PC-3 (cell line): ENCODE measurements around the gene EIF4E.

ENCODE experiments used
- EZH2 ChIP-seq: fragments of 300-600 bp; sonication (generic); IDR thresholded peaks from one replicate; pipeline ENCODE4 v1.6.1; 2017; ENCODE audit warnings: antibody characterized with exemption, mild to moderate bottlenecking, low read length; ENCODE audit not compliant: unreplicated experiment
- TF ChIP-seq, protein P1 (sequence below): fragments of 300-600 bp; sonication (generic); conservative IDR thresholded peaks from 2 replicates; pipeline ENCODE4 v1.5.1; 2017; ENCODE audit warnings: antibody characterized with exemption, low read depth, mild to moderate bottlenecking, low read length

DNA sequence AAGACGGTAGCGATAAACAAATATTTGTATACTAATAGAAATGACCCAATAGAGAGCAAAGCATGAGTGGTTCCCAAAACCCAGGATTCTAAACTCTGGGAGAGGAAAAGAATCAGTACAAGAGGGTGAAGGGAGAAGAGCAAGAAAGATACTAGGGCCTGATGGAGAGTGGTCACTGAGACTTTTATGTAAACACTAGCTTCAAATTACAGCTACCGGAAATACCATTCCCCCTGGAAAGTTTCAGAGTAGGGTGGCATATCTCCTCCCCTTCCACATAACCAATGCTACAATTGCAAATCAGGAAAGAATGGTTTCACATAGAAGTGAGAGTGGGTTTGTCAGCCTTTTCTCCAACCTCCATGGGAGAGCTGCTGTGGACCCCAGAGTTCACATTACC lies 77.1 kb downstream of the EIF4E start:
- no peak for TF ChIP-seq EZH2
- TF ChIP-seq, protein P1, sequence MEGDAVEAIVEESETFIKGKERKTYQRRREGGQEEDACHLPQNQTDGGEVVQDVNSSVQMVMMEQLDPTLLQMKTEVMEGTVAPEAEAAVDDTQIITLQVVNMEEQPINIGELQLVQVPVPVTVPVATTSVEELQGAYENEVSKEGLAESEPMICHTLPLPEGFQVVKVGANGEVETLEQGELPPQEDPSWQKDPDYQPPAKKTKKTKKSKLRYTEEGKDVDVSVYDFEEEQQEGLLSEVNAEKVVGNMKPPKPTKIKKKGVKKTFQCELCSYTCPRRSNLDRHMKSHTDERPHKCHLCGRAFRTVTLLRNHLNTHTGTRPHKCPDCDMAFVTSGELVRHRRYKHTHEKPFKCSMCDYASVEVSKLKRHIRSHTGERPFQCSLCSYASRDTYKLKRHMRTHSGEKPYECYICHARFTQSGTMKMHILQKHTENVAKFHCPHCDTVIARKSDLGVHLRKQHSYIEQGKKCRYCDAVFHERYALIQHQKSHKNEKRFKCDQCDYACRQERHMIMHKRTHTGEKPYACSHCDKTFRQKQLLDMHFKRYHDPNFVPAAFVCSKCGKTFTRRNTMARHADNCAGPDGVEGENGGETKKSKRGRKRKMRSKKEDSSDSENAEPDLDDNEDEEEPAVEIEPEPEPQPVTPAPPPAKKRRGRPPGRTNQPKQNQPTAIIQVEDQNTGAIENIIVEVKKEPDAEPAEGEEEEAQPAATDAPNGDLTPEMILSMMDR = no peak
